Measurements from ENCODE around the gene HNF1A. TPM values are rescaled to one million over a fixed set of nuclear protein-coding genes. Genes with fewer than 3 reads are reported as not detected.

The HNF1A gene
- total and polyA plus RNA-seq, 2 of the 13 experiments (the other 11 are each of a cell fraction or from before 2014, with no cell fraction given) = 13.4 to 34.7 TPM

- TF ChIP-seq, protein P1, sequence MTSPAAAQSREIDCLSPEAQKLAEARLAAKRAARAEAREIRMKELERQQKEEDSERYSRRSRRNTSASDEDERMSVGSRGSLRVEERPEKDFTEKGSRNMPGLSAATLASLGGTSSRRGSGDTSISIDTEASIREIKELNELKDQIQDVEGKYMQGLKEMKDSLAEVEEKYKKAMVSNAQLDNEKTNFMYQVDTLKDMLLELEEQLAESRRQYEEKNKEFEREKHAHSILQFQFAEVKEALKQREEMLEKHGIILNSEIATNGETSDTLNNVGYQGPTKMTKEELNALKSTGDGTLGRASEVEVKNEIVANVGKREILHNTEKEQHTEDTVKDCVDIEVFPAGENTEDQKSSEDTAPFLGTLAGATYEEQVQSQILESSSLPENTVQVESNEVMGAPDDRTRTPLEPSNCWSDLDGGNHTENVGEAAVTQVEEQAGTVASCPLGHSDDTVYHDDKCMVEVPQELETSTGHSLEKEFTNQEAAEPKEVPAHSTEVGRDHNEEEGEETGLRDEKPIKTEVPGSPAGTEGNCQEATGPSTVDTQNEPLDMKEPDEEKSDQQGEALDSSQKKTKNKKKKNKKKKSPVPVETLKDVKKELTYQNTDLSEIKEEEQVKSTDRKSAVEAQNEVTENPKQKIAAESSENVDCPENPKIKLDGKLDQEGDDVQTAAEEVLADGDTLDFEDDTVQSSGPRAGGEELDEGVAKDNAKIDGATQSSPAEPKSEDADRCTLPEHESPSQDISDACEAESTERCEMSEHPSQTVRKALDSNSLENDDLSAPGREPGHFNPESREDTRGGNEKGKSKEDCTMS (CRISPR knock-in tag; conservative IDR thresholded peaks at IDR 0.05) = no peak
- TF ChIP-seq ZSCAN30 (CRISPR knock-in tag; IDR thresholded peaks at IDR 0.05) (0 out of 2 replicates have a peak, but pooled peaks have one; percentile 36), DNMT1 (CRISPR knock-in tag; IDR thresholded peaks at IDR 0.05) (peak; percentile 8; the same call in 1 of the 2 replicates), EEA1 (CRISPR knock-in tag; IDR thresholded peaks at IDR 0.05; ENCODE audit: borderline replicate concordance) (no peak), NCOA2 (CRISPR knock-in tag; IDR thresholded peaks at IDR 0.05) (peak; percentile 87), PCBP1 (IDR thresholded peaks at IDR 0.05; ENCODE audit: borderline replicate concordance, low read depth, low read length) (peak; percentile 90), TEAD2 (CRISPR knock-in tag; IDR thresholded peaks at IDR 0.05) (no peak), UBTF (CRISPR knock-in tag; IDR thresholded peaks at IDR 0.05) (peak; percentile 84), FOXK1 (CRISPR knock-in tag; IDR thresholded peaks at IDR 0.05; ENCODE audit: borderline replicate concordance, low read depth) (peak; percentile 82), ZNF557 (CRISPR knock-in tag; IDR thresholded peaks at IDR 0.05) (0 out of 2 replicates have a peak, but pooled peaks have one; percentile 34), ZNF816 (CRISPR knock-in tag; IDR thresholded peaks at IDR 0.05; ENCODE audit: borderline replicate concordance) (peak; percentile 77; the same call in 1 of the 2 replicates), PPARG (CRISPR knock-in tag; conservative IDR thresholded peaks at IDR 0.05) (peak; percentile 71; the same call in 1 of the 2 replicates), PREB (CRISPR knock-in tag; IDR thresholded peaks at IDR 0.05) (no peak), ONECUT2 (CRISPR knock-in tag; IDR thresholded peaks at IDR 0.05) (no peak), ZC3H13 (CRISPR knock-in tag; IDR thresholded peaks at IDR 0.05) (no peak), ERF (CRISPR knock-in tag; IDR thresholded peaks at IDR 0.05) (peak; percentile 49; the same call in 1 of the 2 replicates), TBX2 (CRISPR knock-in tag; IDR thresholded peaks at IDR 0.05; ENCODE audit: borderline replicate concordance) (peak; percentile 45; the same call in 1 of the 2 replicates), BORCS8-MEF2B (CRISPR knock-in tag; IDR thresholded peaks at IDR 0.05) (peak; percentile 73), ZNF562 (CRISPR knock-in tag; IDR thresholded peaks at IDR 0.05; ENCODE audit: borderline replicate concordance) (no peak)
- TF ChIP-seq, protein P2, sequence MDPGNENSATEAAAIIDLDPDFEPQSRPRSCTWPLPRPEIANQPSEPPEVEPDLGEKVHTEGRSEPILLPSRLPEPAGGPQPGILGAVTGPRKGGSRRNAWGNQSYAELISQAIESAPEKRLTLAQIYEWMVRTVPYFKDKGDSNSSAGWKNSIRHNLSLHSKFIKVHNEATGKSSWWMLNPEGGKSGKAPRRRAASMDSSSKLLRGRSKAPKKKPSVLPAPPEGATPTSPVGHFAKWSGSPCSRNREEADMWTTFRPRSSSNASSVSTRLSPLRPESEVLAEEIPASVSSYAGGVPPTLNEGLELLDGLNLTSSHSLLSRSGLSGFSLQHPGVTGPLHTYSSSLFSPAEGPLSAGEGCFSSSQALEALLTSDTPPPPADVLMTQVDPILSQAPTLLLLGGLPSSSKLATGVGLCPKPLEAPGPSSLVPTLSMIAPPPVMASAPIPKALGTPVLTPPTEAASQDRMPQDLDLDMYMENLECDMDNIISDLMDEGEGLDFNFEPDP (CRISPR knock-in tag; conservative IDR thresholded peaks at IDR 0.05) = no peak
- TF ChIP-seq, protein P3, sequence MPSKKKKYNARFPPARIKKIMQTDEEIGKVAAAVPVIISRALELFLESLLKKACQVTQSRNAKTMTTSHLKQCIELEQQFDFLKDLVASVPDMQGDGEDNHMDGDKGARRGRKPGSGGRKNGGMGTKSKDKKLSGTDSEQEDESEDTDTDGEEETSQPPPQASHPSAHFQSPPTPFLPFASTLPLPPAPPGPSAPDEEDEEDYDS (CRISPR knock-in tag; IDR thresholded peaks at IDR 0.05) = peak; percentile 87
These were observed at the start of gene HNF1A (continued) for GRCh38 chr12:120978296-120979219.

Data from HepG2 (cell line).